T-helper 17 cell (primary cell): ENCODE data around the gene ADNP. TPM values are rescaled to one million over a fixed set of nuclear protein-coding genes. Genes with fewer than 3 reads are reported as not detected.

Experiments
- ATAC-seq: fragments of 150-1000 bp; cut with Tn5 transposase; 2 replicates; pipeline ENCODE4 v1.10.0; 2021; ENCODE audit warnings: mild to moderate bottlenecking, moderate library complexity
- DNase-seq, 3 donors: peaks; one replicate each; pipeline versions ENCODE4 v3.0.0 to v3.0.0-alpha.2; 2020 to 2021
- H3K9me3 ChIP-seq: one replicate; pipeline ENCODE4 v1.7.0; 2013; ENCODE audit warnings: low read length, mild to moderate bottlenecking; ENCODE audit not compliant: control insufficient read depth, poor library complexity, severe bottlenecking
- H3K27ac Mint-ChIP-seq: one replicate; pipeline ENCODE4 v1.8.0; 2022; ENCODE audit warnings: mild to moderate bottlenecking, moderate library complexity, mixed read lengths
- H3K27me3 Mint-ChIP-seq: one replicate; pipeline ENCODE4 v1.8.0; 2022; ENCODE audit warnings: mixed read lengths
- H3K36me3 Mint-ChIP-seq: one replicate; pipeline ENCODE4 v1.8.0; 2022; ENCODE audit warnings: low read depth, mixed read lengths
- H3K4me1 Mint-ChIP-seq: one replicate; pipeline ENCODE4 v1.8.0; 2022; ENCODE audit warnings: mild to moderate bottlenecking, mixed read lengths
- H3K4me3 Mint-ChIP-seq: one replicate; pipeline ENCODE4 v1.8.0; 2022; ENCODE audit warnings: mild to moderate bottlenecking, moderate library complexity, mixed read lengths
- total RNA-seq, 4 donors: library from RNA in 2 of 4; stranded (reverse) in 2 of 4; gene quantifications; one replicate each; pipeline ENCODE4 v1.2.3 and lab custom pipeline; 2022 to 2026

The ADNP gene
- total RNA-seq, 2 donors from 2014 or later: 54.8 to 59.7 TPM

- H3K4me1 Mint-ChIP-seq: peaks cover 24% of the 10 kb centered on the region
- H3K36me3 Mint-ChIP-seq: no peaks in the 10 kb centered on the region
- peak; percentile 84 for ATAC-seq
Observed at GRCh38 chr20:50957798-50958614, 26.8 kb upstream of the ADNP start, which contains the start of gene DPM1. Gene DPM1 (minus strand): TSS chr20:50958532. CDS start chr20:50958523, 9 bp downstream.

GRCh38 chr20:50957276-50957675 lies 26.0 kb upstream of the ADNP start:
- peak overlapping the region; percentile 96 for H3K4me3 Mint-ChIP-seq
- H3K27ac Mint-ChIP-seq: peak overlapping the region; percentile 97
- ATAC-seq: no peak
- H3K9me3 ChIP-seq: no peaks in the 10 kb centered on the region
- peaks cover 26% of the 10 kb centered on the region for H3K4me1 Mint-ChIP-seq
- no peaks in the 10 kb centered on the region for H3K36me3 Mint-ChIP-seq
- no peak for DNase-seq
- H3K27me3 Mint-ChIP-seq: no peaks in the 10 kb centered on the region

More at GRCh38 chr20:50957798-50958614, 26.8 kb upstream of the ADNP start, which contains the start of gene DPM1:
- H3K27ac Mint-ChIP-seq: peak within 1 kb of the TSS; percentile 97
- H3K9me3 ChIP-seq: no peaks in the 10 kb centered on the region
- peak within 1 kb of the TSS; percentile 96 for H3K4me3 Mint-ChIP-seq
- peak; percentile 73 to 82 (median 78) for DNase-seq
- no peaks in the 10 kb centered on the region for H3K27me3 Mint-ChIP-seq

GRCh38 chr20:50953821-50954220 lies 22.6 kb upstream of the ADNP start:
- H3K27ac Mint-ChIP-seq: no peak overlapping the region
- H3K4me1 Mint-ChIP-seq: peaks cover 30% of the 10 kb centered on the region
- no peaks in the 10 kb centered on the region for H3K9me3 ChIP-seq
- H3K27me3 Mint-ChIP-seq: no peaks in the 10 kb centered on the region
- no peak for ATAC-seq
- peaks cover 3% of the 10 kb centered on the region for H3K36me3 Mint-ChIP-seq
- DNase-seq: no peak
- no peak overlapping the region for H3K4me3 Mint-ChIP-seq

GRCh38 chr20:50953196-50953595 lies 22.0 kb upstream of the ADNP start:
- H3K36me3 Mint-ChIP-seq: peaks cover 3% of the 10 kb centered on the region
- H3K27ac Mint-ChIP-seq: no peak overlapping the region
- ATAC-seq (no peak), DNase-seq (no peak)
- H3K9me3 ChIP-seq: no peaks in the 10 kb centered on the region
- H3K4me1 Mint-ChIP-seq: peaks cover 28% of the 10 kb centered on the region
- no peak overlapping the region for H3K4me3 Mint-ChIP-seq
- H3K27me3 Mint-ChIP-seq: no peaks in the 10 kb centered on the region

GRCh38 chr20:50948132-50948785 lies 17.0 kb upstream of the ADNP start:
- ATAC-seq: no peak
- Mint-ChIP-seq H3K27me3 (no peaks in the 10 kb centered on the region), H3K27ac (no peak overlapping the region), H3K4me3 (peak overlapping the region; percentile 31), H3K36me3 (peaks cover 6% of the 10 kb centered on the region), H3K4me1 (peaks cover 12% of the 10 kb centered on the region)
- DNase-seq: no peak
- no peaks in the 10 kb centered on the region for H3K9me3 ChIP-seq

GRCh38 chr20:50943069-50943468 lies 11.8 kb upstream of the ADNP start:
- Mint-ChIP-seq H3K36me3 (peaks cover 3% of the 10 kb centered on the region), H3K4me3 (no peak overlapping the region), H3K27me3 (no peaks in the 10 kb centered on the region), H3K27ac (peak overlapping the region; percentile 85), H3K4me1 (peaks cover 5% of the 10 kb centered on the region)
- ATAC-seq: peak; percentile 48
- no peaks in the 10 kb centered on the region for H3K9me3 ChIP-seq
- no peak for DNase-seq

GRCh38 chr20:50933589-50933988 lies 2.4 kb upstream of the ADNP start:
- no peaks in the 10 kb centered on the region for H3K9me3 ChIP-seq
- Mint-ChIP-seq H3K27me3 (no peaks in the 10 kb centered on the region), H3K36me3 (peaks cover 7% of the 10 kb centered on the region), H3K4me1 (peaks cover 19% of the 10 kb centered on the region), H3K4me3 (no peak overlapping the region), H3K27ac (peak overlapping the region; percentile 2)
- no peak for DNase-seq
- ATAC-seq: no peak

- no peaks in the 10 kb centered on the region for H3K9me3 ChIP-seq
- ATAC-seq (no peak), DNase-seq (no peak)
- peaks cover 7% of the 10 kb centered on the region for H3K36me3 Mint-ChIP-seq
- H3K27ac Mint-ChIP-seq: peak overlapping the region; percentile 99
- no peaks in the 10 kb centered on the region for H3K27me3 Mint-ChIP-seq
- peaks cover 22% of the 10 kb centered on the region for H3K4me1 Mint-ChIP-seq
- no peak overlapping the region for H3K4me3 Mint-ChIP-seq
Observed at GRCh38 chr20:50932691-50933280, 1.5 kb upstream of the ADNP start.

GRCh38 chr20:50932016-50932485 lies 814 bp upstream of the ADNP start:
- no peaks in the 10 kb centered on the region for H3K9me3 ChIP-seq

GRCh38 chr20:50930976-50931305 lies 296 bp downstream of the ADNP start:
- DNase-seq (peak in 2 of 3 donors; percentile 67), ATAC-seq (peak; percentile 58)
- H3K4me1 Mint-ChIP-seq: peaks cover 29% of the 10 kb centered on the region
- H3K27me3 Mint-ChIP-seq: no peaks in the 10 kb centered on the region
- peaks cover 7% of the 10 kb centered on the region for H3K36me3 Mint-ChIP-seq
- no peaks in the 10 kb centered on the region for H3K9me3 ChIP-seq
- peak overlapping the region; percentile 89 for H3K4me3 Mint-ChIP-seq
- peak overlapping the region; percentile 99 for H3K27ac Mint-ChIP-seq

More at GRCh38 chr20:50932016-50932485, 814 bp upstream of the ADNP start:
- Mint-ChIP-seq H3K27ac (peak overlapping the region; percentile 99), H3K36me3 (peaks cover 7% of the 10 kb centered on the region), H3K4me1 (peaks cover 27% of the 10 kb centered on the region), H3K4me3 (peak overlapping the region; percentile 89), H3K27me3 (no peaks in the 10 kb centered on the region)
- ATAC-seq: no peak
- no peak for DNase-seq

GRCh38 chr20:50930139-50930975 lies 880 bp downstream of the ADNP start:
- no peaks in the 10 kb centered on the region for H3K27me3 Mint-ChIP-seq
- H3K4me3 Mint-ChIP-seq: peak overlapping the region; percentile 98
- no peaks in the 10 kb centered on the region for H3K9me3 ChIP-seq
- peak overlapping the region; percentile 99 for H3K27ac Mint-ChIP-seq
- peaks cover 7% of the 10 kb centered on the region for H3K36me3 Mint-ChIP-seq
- ATAC-seq: peak; percentile 0
- peaks cover 35% of the 10 kb centered on the region for H3K4me1 Mint-ChIP-seq
- DNase-seq: peak in 2 of 3 donors; percentile 8 to 22

- ATAC-seq: peak; percentile 74
- Mint-ChIP-seq H3K4me1 (peaks cover 40% of the 10 kb centered on the region), H3K27ac (peak overlapping the region; percentile 99), H3K27me3 (no peaks in the 10 kb centered on the region), H3K36me3 (peaks cover 9% of the 10 kb centered on the region), H3K4me3 (peak overlapping the region; percentile 98)
- peak; percentile 75 to 90 (median 81) for DNase-seq
- no peaks in the 10 kb centered on the region for H3K9me3 ChIP-seq
Observed at GRCh38 chr20:50929299-50930138, 1.7 kb downstream of the ADNP start.
